HEK293 (cell line): ENCODE data around the gene DNAJC22.

Source experiments
- CTCF ChIA-PET: fragments of 350-600 bp; formaldehyde crosslinking; extraction: SDS; loops from one replicate; lab custom pipeline; 2021; ENCODE audit warnings: antibody characterized with exemption; lab: Yijun Ruan, JAX
- POLR2A ChIA-PET: fragments of 300-600 bp; formaldehyde crosslinking; extraction: SDS; loops from one replicate; lab custom pipeline; 2020; ENCODE audit warnings: antibody characterized with exemption, inconsistent platforms; lab: Yijun Ruan, JAX
- H3K27ac ChIP-seq: fragments of 200-500 bp; sonication (Bioruptor generic); 2 replicates; pipeline ENCODE4 v1.5.1; 2014; ENCODE audit warnings: low read depth, low read length, control low read depth, inconsistent platforms; ENCODE audit errors: extremely low read depth
- H3K36me3 ChIP-seq, 2 experiments: fragments of 200-500 bp in 1 of 2; sonication (Bioruptor generic) in 1 of 2; 1 replicate in 1 of 2; 2 replicates in 1 of 2; pipeline ENCODE4 v1.5.1; 2014 to 2017; ENCODE audit warnings: inconsistent platforms in 2 of 2, low read length in 2 of 2; ENCODE audit not compliant: control insufficient read depth in 2 of 2, insufficient read depth in 1 of 2
- H3K4me1 ChIP-seq: fragments of 200-500 bp; sonication (Bioruptor generic); 2 replicates; pipeline ENCODE4 v1.5.1; 2014; ENCODE audit warnings: mild to moderate bottlenecking, low read length, inconsistent platforms; ENCODE audit not compliant: control insufficient read depth, insufficient read depth
- H3K4me3 ChIP-seq: 2 replicates; pipeline ENCODE4 v1.5.1; 2011; ENCODE audit warnings: low read depth, mild to moderate bottlenecking, control low read depth, low read length, moderate library complexity
- H3K9me3 ChIP-seq: fragments of 200-500 bp; sonication (Bioruptor generic); 2 replicates; pipeline ENCODE4 v1.5.1; 2014; ENCODE audit warnings: low read depth, low read length, inconsistent platforms; ENCODE audit not compliant: control insufficient read depth, insufficient read depth
- BCL11B ChIP-seq: fragments of 450-650 bp; formaldehyde crosslinking; IDR thresholded peaks from 2 replicates; pipeline ENCODE4 v1.5.1; 2016; ENCODE audit warnings: low read depth, missing biosample characterization, missing genetic modification characterization
- EGR2 ChIP-seq: fragments of 450-650 bp; formaldehyde crosslinking; IDR thresholded peaks from 2 replicates; pipeline ENCODE4 v1.5.1; 2016; ENCODE audit warnings: low read depth, missing biosample characterization, missing genetic modification characterization
- HIC1 ChIP-seq: fragments of 450-650 bp; formaldehyde crosslinking; IDR thresholded peaks from 2 replicates; pipeline ENCODE4 v1.5.1; 2016; ENCODE audit warnings: missing biosample characterization, missing genetic modification characterization
- IKZF3 ChIP-seq: fragments of 450-650 bp; IDR thresholded peaks from 2 replicates; pipeline ENCODE4 v1.5.0; 2018; ENCODE audit warnings: missing biosample characterization, mild to moderate bottlenecking, missing genetic modification characterization, moderate library complexity
- KLF17 ChIP-seq: fragments of 450-650 bp; formaldehyde crosslinking; IDR thresholded peaks from 2 replicates; pipeline ENCODE4 v1.5.1; 2016; ENCODE audit warnings: missing biosample characterization, missing genetic modification characterization
- KLF8 ChIP-seq: fragments of 450-650 bp; formaldehyde crosslinking; IDR thresholded peaks from 2 replicates; pipeline ENCODE4 v1.5.1; 2016; ENCODE audit warnings: missing biosample characterization, missing genetic modification characterization
- ZFP37 ChIP-seq: fragments of 450-650 bp; formaldehyde crosslinking; IDR thresholded peaks from 2 replicates; pipeline ENCODE4 v1.5.1; 2016; ENCODE audit warnings: missing biosample characterization, missing genetic modification characterization
- ZFP41 ChIP-seq: fragments of 450-650 bp; formaldehyde crosslinking; IDR thresholded peaks from 2 replicates; pipeline ENCODE4 v1.5.1; 2016; ENCODE audit warnings: missing biosample characterization, missing genetic modification characterization, borderline replicate concordance
- ZFP69B ChIP-seq: fragments of 450-650 bp; formaldehyde crosslinking; IDR thresholded peaks from 2 replicates; pipeline ENCODE4 v1.5.1; 2016; ENCODE audit warnings: missing biosample characterization, missing genetic modification characterization
- ZNF221 ChIP-seq: fragments of 450-650 bp; formaldehyde crosslinking; IDR thresholded peaks from 2 replicates; pipeline ENCODE4 v1.5.1; 2017; ENCODE audit warnings: missing biosample characterization, missing genetic modification characterization, borderline replicate concordance
- ZNF248 ChIP-seq: fragments of 450-650 bp; formaldehyde crosslinking; IDR thresholded peaks from 2 replicates; pipeline ENCODE4 v1.5.1; 2017; ENCODE audit warnings: missing biosample characterization, missing genetic modification characterization
- ZNF292 ChIP-seq: fragments of 450-650 bp; formaldehyde crosslinking; IDR thresholded peaks from 2 replicates; pipeline ENCODE4 v1.5.1; 2016; ENCODE audit warnings: low read depth, missing biosample characterization, missing genetic modification characterization, borderline replicate concordance
- ZNF324 ChIP-seq: fragments of 450-650 bp; formaldehyde crosslinking; IDR thresholded peaks from 2 replicates; pipeline ENCODE4 v1.5.1; 2016; ENCODE audit warnings: missing biosample characterization, missing genetic modification characterization
- ZNF391 ChIP-seq: fragments of 450-650 bp; formaldehyde crosslinking; IDR thresholded peaks from 2 replicates; pipeline ENCODE4 v1.5.1; 2016; ENCODE audit warnings: low read depth, missing biosample characterization, missing genetic modification characterization, borderline replicate concordance
- ZNF423 ChIP-seq: fragments of 450-650 bp; formaldehyde crosslinking; IDR thresholded peaks from 2 replicates; pipeline ENCODE4 v1.5.1; 2016; ENCODE audit warnings: missing biosample characterization, missing genetic modification characterization
- ZNF449 ChIP-seq: fragments of 450-650 bp; formaldehyde crosslinking; IDR thresholded peaks from 2 replicates; pipeline ENCODE4 v1.5.1; 2017; ENCODE audit warnings: missing biosample characterization, mild to moderate bottlenecking, missing genetic modification characterization, moderate library complexity
- ZNF529 ChIP-seq: fragments of 450-650 bp; formaldehyde crosslinking; IDR thresholded peaks from 2 replicates; pipeline ENCODE4 v1.5.1; 2017; ENCODE audit warnings: missing genetic modification characterization, missing biosample characterization; ENCODE audit not compliant: insufficient replicate concordance
- ZNF530 ChIP-seq: fragments of 450-650 bp; formaldehyde crosslinking; IDR thresholded peaks from 2 replicates; pipeline ENCODE4 v1.5.1; 2016; ENCODE audit warnings: low read depth, missing biosample characterization, missing genetic modification characterization
- ZNF544 ChIP-seq: fragments of 450-650 bp; formaldehyde crosslinking; IDR thresholded peaks from 2 replicates; pipeline ENCODE4 v1.5.0; 2017; ENCODE audit warnings: missing biosample characterization, missing genetic modification characterization
- ZNF558 ChIP-seq: fragments of 450-650 bp; formaldehyde crosslinking; IDR thresholded peaks from 2 replicates; pipeline ENCODE4 v1.5.1; 2016; ENCODE audit warnings: missing biosample characterization, missing genetic modification characterization
- ZNF561 ChIP-seq: fragments of 450-650 bp; IDR thresholded peaks from 2 replicates; pipeline ENCODE4 v1.5.1; 2018; ENCODE audit warnings: missing biosample characterization, missing genetic modification characterization, borderline replicate concordance
- ZNF610 ChIP-seq: fragments of 450-650 bp; formaldehyde crosslinking; IDR thresholded peaks from 2 replicates; pipeline ENCODE4 v1.5.1; 2016; ENCODE audit warnings: missing biosample characterization, missing genetic modification characterization, borderline replicate concordance
- ZNF639 ChIP-seq: fragments of 450-650 bp; formaldehyde crosslinking; IDR thresholded peaks from 2 replicates; pipeline ENCODE4 v1.5.1; 2016; ENCODE audit warnings: missing biosample characterization, missing genetic modification characterization
- ZNF692 ChIP-seq: fragments of 450-650 bp; formaldehyde crosslinking; IDR thresholded peaks from 2 replicates; pipeline ENCODE4 v1.5.1; 2016; ENCODE audit warnings: missing biosample characterization, missing genetic modification characterization
- ZNF76 ChIP-seq: fragments of 450-650 bp; formaldehyde crosslinking; IDR thresholded peaks from 2 replicates; pipeline ENCODE4; 2016; ENCODE audit warnings: low read depth, missing biosample characterization, missing genetic modification characterization, borderline replicate concordance
- ZNF777 ChIP-seq: fragments of 450-650 bp; formaldehyde crosslinking; IDR thresholded peaks from 2 replicates; pipeline ENCODE4 v1.5.1; 2017; ENCODE audit warnings: missing biosample characterization, missing genetic modification characterization, borderline replicate concordance
- ZNF791 ChIP-seq: fragments of 450-650 bp; formaldehyde crosslinking; IDR thresholded peaks from 2 replicates; pipeline ENCODE4 v1.5.1; 2016; ENCODE audit warnings: missing biosample characterization, missing genetic modification characterization
- ZNF830 ChIP-seq: fragments of 450-650 bp; IDR thresholded peaks from 2 replicates; pipeline ENCODE4 v1.5.0; 2018; ENCODE audit warnings: missing biosample characterization, missing genetic modification characterization, low read depth, mild to moderate bottlenecking, moderate library complexity

The DNAJC22 gene

GRCh38 chr12:49347311-49348193, 864 bp downstream of the DNAJC22 start:
- Histone ChIP-seq H3K4me3 (peak overlapping the region; percentile 32), H3K27ac (peak overlapping the region; percentile 80; the same call in 1 of the 2 replicates), H3K9me3 (no peaks in the 10 kb centered on the region), H3K4me1 (peaks cover 21% of the 10 kb centered on the region), H3K36me3 (peaks cover 0 to 10% of the 10 kb centered on the region in 2 experiments; a peak in 1 of 3 replicates)
- ChIA-PET CTCF (interaction anchor here (0.6 to 6.0 kb wide), 51 partner anchors 10 to 513 kb away, joined by 3 to 96 read pairs (median 4); partner anchors contain the start of genes C1QL4, PRPH, SPATS2 and TROAP), POLR2A (interaction anchor here (0.6 to 2.9 kb wide), 17 partner anchors 8 to 481 kb away, joined by 3 to 24 read pairs (median 3); partner anchors contain the start of genes C1QL4, SPATS2, TMBIM6 and TROAP)
- TF ChIP-seq ZNF529 (tag by site-specific recombination) (no peak), KLF17 (peak; percentile 67), HIC1 (tag by site-specific recombination) (peak; percentile 94), ZNF449 (0 out of 2 replicates have a peak, but pooled peaks have one; percentile 29), ZNF221 (tag by site-specific recombination) (peak; percentile 79; the same call in 1 of the 2 replicates), EGR2 (tag by site-specific recombination) (peak; percentile 75), ZNF561 (tag by site-specific recombination) (peak; percentile 55), ZNF248 (tag by site-specific recombination) (no peak), ZNF391 (tag by site-specific recombination) (peak; percentile 57; the same call in 1 of the 2 replicates), ZNF292 (no peak), ZNF692 (tag by site-specific recombination) (peak; percentile 92), ZNF777 (tag by site-specific recombination) (0 out of 2 replicates have a peak, but pooled peaks have one; percentile 32), ZNF423 (tag by site-specific recombination) (peak; percentile 98), ZNF830 (tag by site-specific recombination) (no peak), ZFP37 (tag by site-specific recombination) (peak; percentile 85; the same call in 1 of the 2 replicates), ZNF610 (tag by site-specific recombination) (peak; percentile 62; the same call in 1 of the 2 replicates), ZNF558 (0 out of 2 replicates have a peak, but pooled peaks have one; percentile 53), ZNF324 (tag by site-specific recombination) (peak; percentile 74), ZNF76 (tag by site-specific recombination) (peak; percentile 48; the same call in 1 of the 2 replicates), KLF8 (tag by site-specific recombination) (peak; percentile 74; the same call in 1 of the 2 replicates), ZFP41 (tag by site-specific recombination) (no peak), ZNF530 (tag by site-specific recombination) (no peak), ZNF639 (tag by site-specific recombination) (peak; percentile 62), BCL11B (tag by site-specific recombination) (peak; percentile 22; the same call in 1 of the 2 replicates), ZNF791 (tag by site-specific recombination) (no peak), ZNF544 (tag by site-specific recombination) (no peak), IKZF3 (peak; percentile 91), ZFP69B (peak; percentile 86)
